LNCaP clone FGC (cell line): ENCODE results near the gene BCKDHB.
"Not testable (repeated sequence)": the region's sequence is repeated elsewhere in the genome, so short reads cannot be mapped to it uniquely, and the experiment has no call there.

Source experiments
- DNase-seq: peaks from one replicate; pipeline ENCODE4 v3.0.0-alpha.2; 2011; ENCODE audit warnings: low read depth
- H3K4me3 ChIP-seq: 2 replicates; pipeline ENCODE4 v1.5.1; 2011; ENCODE audit warnings: mild to moderate bottlenecking, low read depth, low read length, control low read depth
- TF ChIP-seq, protein P1 (sequence below): IDR thresholded peaks from 2 replicates; pipeline ENCODE4 v1.5.1; 2012; ENCODE audit warnings: mild to moderate bottlenecking; ENCODE audit not compliant: control insufficient read depth, insufficient read depth; ENCODE audit errors: extremely low read depth

The BCKDHB gene

DNA sequence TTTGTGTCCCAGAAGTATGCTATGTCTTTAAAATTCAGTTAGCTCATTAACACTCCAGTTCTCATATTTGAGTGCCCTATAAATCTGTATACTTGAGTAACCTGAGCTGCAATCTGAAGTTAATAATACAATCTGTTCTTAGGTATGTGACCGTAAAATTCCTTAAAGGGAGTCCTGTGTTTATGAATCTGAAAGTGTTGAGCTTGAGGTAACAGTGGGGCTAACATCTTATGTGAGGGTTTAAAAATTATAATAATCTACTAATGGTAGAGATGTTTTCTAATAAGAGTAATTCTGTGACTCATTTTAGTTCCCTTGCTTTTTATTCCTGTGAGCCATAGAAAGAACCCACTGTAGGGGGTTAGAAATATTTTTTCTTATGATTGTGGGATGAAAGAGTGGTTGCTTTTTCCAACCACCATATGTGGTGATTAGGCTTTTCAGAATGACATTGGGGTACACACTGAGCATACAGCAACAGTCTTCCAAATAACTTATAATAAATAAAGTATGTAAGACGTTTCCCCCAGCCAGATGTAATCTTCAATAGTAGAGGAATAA lies 121.2 kb downstream of the BCKDHB start:
- H3K4me3 ChIP-seq, result no peak overlapping the region
- no peak for DNase-seq
- TF ChIP-seq, protein P1, sequence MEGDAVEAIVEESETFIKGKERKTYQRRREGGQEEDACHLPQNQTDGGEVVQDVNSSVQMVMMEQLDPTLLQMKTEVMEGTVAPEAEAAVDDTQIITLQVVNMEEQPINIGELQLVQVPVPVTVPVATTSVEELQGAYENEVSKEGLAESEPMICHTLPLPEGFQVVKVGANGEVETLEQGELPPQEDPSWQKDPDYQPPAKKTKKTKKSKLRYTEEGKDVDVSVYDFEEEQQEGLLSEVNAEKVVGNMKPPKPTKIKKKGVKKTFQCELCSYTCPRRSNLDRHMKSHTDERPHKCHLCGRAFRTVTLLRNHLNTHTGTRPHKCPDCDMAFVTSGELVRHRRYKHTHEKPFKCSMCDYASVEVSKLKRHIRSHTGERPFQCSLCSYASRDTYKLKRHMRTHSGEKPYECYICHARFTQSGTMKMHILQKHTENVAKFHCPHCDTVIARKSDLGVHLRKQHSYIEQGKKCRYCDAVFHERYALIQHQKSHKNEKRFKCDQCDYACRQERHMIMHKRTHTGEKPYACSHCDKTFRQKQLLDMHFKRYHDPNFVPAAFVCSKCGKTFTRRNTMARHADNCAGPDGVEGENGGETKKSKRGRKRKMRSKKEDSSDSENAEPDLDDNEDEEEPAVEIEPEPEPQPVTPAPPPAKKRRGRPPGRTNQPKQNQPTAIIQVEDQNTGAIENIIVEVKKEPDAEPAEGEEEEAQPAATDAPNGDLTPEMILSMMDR, result no peak

DNA sequence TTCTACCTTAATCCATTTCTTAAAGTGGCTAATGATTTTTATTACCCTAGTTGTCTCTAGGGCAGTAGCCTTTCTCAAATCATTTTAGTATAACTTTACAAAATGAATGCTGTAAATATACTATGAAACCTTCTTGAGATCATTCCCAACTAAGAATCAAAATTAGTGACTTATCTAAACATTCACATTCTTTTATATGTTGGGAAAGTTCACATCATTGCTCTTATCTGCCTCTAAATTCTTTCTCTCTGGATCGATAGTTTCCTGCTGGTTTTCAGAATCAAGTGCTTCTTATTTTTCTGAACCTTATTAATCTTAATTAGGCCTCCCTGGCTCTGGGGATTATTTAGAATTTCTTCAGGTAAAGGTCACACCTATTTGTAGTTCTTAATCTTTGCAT lies 126.8 kb downstream of the BCKDHB start:
- TF ChIP-seq, protein P1, result no peak
- DNase-seq, result no peak

GRCh38 chr6:80233958-80234357 lies 127.5 kb downstream of the BCKDHB start:
- H3K4me3 ChIP-seq, result no peak overlapping the region
- no peak for DNase-seq
- TF ChIP-seq, protein P1, result no peak

More for the DNA sequence above, 126.8 kb downstream of the BCKDHB start:
- no peak overlapping the region for H3K4me3 ChIP-seq

- TF ChIP-seq, protein P1, result no peak
- DNase-seq, result no peak
- H3K4me3 ChIP-seq, result no peak overlapping the region
Measured at GRCh38 chr6:80234401-80234800, 127.9 kb downstream of the BCKDHB start.

DNA sequence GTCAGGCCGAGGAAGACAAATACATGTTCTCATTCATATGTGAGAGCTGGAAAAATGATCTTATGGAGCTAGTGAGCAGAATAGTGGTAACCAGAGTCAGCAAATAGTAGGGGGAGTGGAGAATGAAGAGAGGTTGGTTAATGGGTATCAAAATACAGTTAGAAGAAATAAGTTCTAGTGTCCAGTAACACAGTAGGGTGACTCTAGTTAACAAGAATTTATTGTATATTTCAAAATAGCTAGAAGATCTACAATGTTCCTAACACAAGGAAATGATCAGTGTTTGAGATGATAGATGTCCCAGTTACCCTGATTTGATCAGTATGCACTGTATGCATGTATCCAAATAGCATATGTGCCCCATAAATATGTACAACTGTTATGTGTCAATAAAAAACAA lies 128.4 kb downstream of the BCKDHB start:
- no peak overlapping the region for H3K4me3 ChIP-seq
- DNase-seq, result no peak
- TF ChIP-seq, protein P1, result no peak

- TF ChIP-seq, protein P1, result no peak
- H3K4me3 ChIP-seq, result no peak overlapping the region
- DNase-seq, result no peak
Measured at GRCh38 chr6:80235647-80236046, 129.2 kb downstream of the BCKDHB start.

DNA sequence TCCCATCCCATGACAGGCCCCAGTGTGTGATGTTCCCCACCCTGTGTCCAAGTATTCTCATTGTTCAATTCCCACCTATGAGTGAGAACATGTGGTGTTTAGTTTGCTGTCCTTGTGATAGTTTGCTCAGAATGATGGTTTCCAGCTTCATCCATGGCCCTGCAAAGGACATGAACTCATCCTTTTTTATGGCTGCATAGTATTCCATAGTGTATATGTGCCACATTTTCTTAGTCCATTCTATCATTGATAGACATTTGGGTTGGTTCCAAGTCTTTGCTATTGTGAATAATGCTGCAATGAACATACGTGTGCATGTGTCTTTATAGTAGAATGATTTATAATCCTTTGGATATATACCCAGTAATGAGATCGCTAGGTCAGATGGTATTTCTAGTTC lies 132.3 kb downstream of the BCKDHB start:
- not testable (repeated sequence) for H3K4me3 ChIP-seq, DNase-seq

GRCh38 chr6:80245043-80245442 lies 138.6 kb downstream of the BCKDHB start:
- no peak overlapping the region for H3K4me3 ChIP-seq
- no peak for DNase-seq
- TF ChIP-seq, protein P1, result no peak
